DMS 273 (cell line): ENCODE measurements around the gene CACNA1H.
"Not testable (repeated sequence)": the region's sequence is repeated elsewhere in the genome, so short reads cannot be mapped to it uniquely, and the experiment has no call there.

Experiments
- DNase-seq: peaks from one replicate; lab custom pipeline; 2025; ENCODE audit not compliant: unreplicated experiment; lab: John Stamatoyannopoulos, UW

The CACNA1H gene

DNA sequence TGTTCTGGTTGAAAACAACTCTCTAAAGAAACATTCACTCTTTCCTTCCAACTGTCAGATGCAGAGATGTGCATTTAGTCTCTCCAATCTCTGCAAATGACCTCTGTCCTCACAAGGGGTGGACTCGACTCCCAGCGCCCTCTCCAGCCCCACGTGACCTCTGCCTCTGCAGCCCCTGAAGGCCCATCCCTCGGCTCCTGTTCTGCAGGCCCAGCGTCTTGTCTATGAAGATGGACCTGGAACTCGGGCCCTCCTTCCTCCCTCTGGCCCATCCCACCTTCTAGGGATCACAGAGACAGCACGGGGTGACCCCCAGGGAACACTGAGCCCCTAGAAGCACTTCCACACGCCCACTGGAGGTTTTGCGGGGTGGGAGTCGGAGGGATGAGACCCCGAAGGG is 90.5 kb downstream of the CACNA1H start:
- not testable (repeated sequence) for DNase-seq

DNA sequence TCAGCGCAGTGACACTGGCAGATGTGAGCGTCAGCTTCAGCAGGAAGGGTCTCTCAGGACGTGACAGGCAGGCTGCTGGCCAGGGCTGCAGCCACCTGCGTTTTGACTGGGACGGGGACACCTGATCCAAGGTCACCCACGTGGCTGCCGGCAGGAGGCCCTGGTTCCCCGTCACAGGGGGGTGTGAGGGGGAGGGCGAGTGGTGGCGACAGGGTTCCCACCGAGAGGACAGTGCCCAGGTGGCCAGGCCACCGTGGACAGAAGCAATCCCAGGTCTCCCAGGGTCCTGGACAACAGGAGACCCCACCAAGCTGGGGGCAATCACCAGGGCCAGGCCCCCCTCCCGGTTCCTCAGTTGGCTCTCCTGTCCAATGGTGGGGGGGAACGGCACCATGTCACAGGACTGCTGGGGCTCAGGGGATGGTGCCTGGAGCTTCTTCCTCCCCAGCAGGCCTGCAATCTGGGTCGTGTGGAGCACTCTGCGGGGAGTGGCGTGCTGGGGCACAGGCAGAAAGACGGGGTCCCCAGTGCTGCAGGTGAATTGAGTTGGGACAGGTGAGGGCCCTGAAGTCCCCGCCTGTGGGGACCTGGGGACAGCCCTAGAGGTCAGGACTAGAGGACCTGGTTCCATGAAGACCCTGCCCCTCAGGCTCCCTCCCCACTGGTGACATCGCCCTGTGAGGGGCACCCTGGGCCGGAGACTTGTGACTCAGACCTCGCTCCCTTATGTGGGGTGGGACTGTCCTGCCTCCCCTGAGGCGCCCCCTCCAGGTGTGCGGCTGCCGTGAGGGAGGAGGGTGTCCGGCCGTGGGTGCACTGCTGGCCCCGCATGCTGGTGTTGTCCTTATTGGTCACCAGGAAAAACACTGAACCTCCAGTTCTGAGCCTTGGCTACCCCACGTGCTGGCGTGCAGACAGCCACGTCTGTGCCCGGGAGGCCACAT is 91.3 kb downstream of the CACNA1H start:
- not testable (repeated sequence) for DNase-seq

DNA sequence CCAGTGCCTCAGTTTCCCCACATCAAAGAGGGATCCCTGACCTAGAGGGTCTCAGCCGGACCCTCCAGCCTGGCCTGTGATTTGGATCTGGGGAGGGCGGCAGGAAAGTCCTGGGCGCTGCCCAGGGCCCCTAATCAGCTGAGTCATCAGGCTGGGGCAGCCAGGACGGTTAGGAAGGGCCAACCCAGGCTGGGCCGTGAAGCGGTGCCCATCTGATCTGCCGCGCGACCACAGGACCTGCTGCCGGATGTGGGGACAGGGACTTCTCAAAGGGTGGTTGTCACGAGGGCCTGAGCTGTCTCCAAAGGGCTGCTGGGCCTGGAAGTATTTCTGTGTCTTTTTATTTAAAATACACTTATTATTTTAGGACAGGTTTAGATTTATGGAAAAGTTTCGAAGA is 92.0 kb downstream of the CACNA1H start:
- DNase-seq = no peak

DNA sequence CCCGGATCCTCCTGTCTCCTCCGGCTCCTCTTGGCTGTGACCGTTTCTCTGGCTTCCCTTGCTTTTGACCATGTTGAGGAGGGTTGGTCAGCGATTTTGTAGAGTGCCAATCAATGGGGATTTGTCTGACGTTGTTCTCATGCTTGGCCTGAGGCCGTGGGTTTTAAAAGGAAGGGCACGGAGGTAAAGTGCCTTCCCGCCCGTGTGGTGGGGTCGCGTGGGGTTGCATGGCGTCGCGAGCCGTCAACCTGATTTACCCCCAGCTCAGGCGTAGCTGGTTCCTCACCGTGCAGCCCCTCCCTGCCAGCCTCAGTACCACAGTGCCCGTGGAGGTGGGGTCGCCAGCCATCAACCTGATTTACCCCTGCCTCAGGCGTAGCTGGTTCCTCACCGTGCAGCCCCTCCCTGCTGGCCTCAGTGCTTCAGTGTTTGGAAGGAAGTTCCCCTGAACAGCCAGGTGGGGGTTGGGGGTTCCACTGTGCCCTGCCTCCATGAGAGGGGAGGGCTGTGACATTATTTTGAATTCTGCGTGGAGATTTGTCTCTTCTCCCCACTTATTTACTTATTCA is 92.6 kb downstream of the CACNA1H start:
- DNase-seq = no peak

DNA sequence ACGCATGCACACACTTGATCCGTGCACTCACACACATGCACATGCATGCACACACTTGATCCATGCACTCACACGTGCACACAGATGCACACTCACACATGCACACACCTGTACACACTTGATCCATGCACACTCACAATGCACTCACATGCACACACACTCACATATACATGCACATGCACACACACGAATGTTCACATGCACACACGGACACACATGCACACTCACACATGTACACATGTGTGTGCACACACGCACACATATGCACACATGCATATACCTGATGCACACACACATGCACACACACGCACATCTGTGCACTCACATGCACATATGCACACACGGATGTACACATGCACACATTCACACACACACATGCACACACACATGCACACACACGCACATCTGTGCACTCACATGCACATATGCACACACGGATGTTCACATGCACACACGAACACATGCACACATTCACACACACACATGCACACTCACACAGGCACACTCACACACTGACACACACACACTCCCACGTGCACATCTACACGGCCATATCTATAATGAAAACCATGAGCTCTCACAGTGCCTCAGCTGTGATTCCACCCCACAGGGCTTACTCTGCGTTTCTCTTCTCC is 95.1 kb downstream of the CACNA1H start:
- not testable (repeated sequence) for DNase-seq

DNA sequence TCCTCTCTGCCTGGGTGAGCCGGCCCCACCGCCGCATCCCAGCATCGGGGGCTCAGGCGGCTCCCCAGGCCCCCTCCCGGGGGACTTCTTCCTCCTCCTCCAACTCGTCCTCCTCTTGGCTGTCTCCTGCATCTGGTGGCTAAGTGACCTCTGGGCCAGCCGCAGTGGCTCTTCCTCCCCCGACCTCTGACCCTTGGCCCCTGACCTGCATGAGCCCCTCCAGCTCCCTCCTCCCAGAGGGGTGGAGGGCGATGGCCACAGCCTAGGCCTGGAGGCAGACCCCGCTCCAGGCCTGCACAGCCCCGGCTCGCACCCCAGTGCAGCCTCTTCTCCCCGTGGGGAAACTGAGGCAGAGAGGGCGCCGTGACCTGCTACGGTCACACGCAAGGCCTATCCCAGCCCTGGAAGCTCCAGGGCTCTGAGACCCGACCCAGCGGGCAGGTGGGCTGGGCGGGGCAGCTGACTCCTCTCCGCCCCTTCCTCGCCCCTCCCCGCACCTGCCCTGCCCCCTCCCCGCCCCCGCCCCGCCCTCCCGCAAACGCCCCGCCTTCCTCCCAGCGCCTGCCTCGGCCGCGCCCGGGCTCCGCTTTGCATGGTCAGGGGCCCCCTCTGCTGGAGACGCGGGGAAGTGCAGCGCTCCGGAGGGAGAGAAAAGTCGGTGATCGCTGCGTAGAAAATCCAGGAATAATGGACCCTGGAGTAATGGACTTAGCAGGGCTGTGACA is 96.3 kb downstream of the CACNA1H start:
- DNase-seq = not testable (repeated sequence)

DNA sequence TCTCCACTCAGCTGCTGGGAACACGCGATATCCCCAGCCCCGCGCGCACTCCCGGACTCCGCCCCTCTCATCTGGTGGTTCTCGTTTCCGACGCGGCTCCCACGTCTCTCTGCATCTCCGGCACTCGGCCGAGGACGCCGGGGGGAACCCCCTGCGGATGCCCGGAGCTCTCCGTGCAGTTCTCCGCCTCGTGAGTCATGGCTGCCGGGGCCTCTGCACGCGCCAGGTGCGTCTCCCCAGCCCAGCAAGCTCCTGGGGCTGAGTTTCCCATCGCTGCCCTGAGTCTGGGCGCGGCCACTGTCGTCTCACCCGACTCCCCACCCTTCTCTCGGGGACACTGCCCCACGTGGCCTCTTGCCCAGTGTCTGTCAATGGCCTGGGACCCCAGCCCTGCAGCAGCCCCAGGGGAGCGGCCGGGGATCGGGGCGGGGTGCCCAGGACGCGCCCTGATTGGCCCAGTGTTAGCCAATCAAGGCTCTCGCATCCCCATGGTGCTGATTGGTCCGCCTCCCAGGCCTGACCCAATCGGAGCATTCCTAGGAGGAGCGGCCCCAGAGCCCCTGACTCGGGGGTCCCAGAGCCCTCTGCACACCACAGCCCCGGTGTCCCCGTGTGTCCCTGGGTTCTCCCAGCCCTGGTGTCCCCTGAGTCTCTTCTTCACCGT is 100.9 kb downstream of the CACNA1H start:
- DNase-seq = not testable (repeated sequence)

DNA sequence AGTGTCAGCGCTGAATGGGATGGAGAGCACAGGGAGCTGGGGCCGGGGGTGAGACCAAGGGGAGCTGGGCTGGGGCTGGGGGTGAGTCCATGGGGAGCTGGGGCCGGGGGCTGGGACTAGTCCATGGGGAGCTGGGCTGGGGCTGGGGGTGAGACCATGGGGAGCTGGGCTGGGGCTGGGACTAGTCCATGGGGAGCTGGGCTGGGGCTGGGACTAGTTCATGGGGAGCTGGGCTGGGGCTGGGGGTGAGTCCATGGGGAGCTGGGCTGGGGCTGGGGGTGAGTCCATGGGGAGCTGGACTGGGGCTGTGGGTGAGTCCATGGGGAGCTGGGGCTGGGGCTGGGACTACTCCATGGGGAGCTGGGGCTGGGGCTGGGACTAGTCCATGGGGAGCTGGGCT is 101.9 kb downstream of the CACNA1H start:
- not testable (repeated sequence) for DNase-seq

DNA sequence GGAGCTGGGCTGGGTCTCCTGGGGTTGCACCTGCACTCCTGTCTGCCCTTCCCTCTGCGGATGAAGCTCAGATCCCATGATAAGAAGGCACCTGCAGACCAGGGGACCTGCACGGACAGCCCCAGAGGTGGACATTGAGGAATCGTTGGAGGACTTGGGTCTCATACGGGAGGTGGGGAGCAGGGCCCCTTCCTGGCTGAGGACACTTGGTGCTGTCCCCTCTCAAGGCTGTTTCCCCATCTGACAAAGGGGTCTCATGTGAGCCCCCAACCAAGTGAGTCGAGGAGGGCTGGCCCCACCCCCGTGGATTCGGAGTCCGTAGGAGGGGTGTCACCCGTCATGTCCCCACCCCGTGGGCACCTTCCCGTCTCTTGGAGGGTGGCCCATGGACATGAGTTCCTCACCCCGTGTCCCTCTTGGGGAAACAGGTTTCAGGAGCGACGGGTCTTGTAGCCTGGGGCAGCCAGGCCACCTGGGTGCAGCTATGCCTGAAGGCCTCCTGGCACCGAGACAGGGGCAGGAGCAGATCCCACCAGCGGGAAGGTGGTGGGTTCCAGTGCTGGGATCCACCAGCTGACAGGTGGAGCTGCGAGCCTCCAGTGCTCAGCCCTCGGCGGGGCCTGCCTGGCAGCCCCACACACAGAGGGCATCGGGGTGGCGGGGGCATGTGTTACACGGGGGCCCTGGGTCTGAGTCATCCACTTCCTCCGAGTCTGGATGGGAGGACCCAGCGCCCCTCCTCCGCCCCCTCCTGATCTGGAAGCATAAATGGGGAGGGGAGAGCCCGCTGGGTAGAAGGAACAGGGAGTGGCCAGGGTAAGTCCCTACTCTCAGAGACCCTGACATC is 102.6 kb downstream of the CACNA1H start, which contains the start of gene TPSD1:
Gene TPSD1, plus strand, starts transcription at position 794 of the 847 bp plus-strand sequence. CDS start 212 bp downstream, outside the sequence.
- DNase-seq = not testable (repeated sequence)

DNA sequence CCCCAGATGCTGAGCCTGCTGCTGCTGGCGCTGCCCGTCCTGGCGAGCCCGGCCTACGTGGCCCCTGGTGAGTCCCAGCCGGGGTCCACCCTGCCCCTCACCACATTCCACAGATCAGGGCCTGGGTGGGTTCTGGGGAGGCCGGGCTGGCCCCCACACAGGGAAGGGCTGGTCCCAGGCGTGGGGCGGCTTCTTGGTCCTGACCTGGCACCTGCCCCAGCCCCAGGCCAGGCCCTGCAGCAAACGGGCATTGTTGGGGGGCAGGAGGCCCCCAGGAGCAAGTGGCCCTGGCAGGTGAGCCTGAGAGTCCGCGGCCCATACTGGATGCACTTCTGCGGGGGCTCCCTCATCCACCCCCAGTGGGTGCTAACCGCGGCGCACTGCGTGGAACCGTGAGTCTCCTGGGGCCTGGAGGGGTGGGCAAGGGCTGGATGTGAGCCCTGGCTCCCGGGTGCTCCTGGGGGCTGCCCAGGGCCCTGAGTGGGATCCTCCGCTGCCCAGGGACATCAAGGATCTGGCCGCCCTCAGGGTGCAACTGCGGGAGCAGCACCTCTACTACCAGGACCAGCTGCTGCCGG is 103.5 kb downstream of the CACNA1H start:
- not testable (repeated sequence) for DNase-seq

DNA sequence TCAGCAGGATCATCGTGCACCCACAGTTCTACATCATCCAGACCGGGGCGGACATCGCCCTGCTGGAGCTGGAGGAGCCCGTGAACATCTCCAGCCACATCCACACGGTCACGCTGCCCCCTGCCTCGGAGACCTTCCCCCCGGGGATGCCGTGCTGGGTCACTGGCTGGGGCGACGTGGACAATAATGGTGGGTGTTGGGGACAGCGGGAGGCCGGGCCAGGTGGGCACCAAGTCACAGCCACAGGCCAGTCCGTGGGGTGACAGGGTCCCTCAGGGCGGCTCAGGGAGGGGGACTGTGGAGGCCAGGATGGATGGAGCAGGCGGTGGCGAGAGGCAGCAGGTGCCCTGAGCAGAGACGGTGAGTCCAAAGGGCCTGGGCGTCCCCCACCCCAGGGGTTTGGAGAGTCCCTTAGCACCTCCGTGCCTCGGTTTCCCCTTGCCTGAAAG is 104.0 kb downstream of the CACNA1H start:
- DNase-seq = no peak

DNA sequence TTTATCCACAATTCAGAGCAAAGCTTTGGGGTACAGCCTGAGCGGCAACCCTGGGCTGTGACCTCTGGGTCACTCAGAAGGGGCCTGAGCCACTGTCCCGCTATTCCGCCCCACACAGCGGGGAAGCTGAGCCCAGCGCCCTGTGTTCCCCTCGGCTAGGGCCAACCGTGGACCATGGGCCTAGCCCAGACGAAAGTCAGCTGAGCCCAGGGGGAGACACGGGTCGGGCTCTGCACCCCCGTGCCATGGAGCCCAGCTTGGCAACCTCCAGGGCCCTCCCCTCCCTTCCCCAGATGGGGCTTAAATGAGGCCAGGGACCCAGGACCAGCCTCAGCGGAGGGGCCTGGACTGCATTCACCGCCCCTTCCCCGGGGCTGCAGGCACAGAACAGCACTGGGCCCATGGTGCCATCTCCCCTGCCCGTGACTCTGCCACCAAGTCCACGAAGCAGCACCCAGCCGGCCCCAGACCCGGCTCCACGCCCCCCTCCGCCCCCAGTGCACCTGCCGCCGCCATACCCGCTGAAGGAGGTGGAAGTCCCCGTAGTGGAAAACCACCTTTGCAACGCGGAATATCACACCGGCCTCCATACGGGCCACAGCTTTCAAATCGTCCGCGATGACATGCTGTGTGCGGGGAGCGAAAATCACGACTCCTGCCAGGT is 104.8 kb downstream of the CACNA1H start:
- peak; percentile 55 for DNase-seq

DNA sequence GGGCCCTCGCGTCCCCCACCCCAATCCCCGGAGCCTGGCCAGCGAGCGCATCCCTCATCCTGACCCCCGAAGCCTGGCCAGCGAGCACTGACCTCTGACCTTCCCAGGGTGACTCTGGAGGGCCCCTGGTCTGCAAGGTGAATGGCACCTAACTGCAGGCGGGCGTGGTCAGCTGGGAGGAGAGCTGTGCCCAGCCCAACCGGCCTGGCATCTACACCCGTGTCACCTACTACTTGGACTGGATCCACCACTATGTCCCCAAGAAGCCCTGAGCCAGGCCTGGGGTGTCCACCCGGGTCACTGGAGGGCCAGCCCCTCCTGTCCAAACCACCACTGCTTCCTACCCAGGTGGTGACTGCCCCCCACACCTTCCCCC is 105.3 kb downstream of the CACNA1H start:
- DNase-seq = no peak

DNA sequence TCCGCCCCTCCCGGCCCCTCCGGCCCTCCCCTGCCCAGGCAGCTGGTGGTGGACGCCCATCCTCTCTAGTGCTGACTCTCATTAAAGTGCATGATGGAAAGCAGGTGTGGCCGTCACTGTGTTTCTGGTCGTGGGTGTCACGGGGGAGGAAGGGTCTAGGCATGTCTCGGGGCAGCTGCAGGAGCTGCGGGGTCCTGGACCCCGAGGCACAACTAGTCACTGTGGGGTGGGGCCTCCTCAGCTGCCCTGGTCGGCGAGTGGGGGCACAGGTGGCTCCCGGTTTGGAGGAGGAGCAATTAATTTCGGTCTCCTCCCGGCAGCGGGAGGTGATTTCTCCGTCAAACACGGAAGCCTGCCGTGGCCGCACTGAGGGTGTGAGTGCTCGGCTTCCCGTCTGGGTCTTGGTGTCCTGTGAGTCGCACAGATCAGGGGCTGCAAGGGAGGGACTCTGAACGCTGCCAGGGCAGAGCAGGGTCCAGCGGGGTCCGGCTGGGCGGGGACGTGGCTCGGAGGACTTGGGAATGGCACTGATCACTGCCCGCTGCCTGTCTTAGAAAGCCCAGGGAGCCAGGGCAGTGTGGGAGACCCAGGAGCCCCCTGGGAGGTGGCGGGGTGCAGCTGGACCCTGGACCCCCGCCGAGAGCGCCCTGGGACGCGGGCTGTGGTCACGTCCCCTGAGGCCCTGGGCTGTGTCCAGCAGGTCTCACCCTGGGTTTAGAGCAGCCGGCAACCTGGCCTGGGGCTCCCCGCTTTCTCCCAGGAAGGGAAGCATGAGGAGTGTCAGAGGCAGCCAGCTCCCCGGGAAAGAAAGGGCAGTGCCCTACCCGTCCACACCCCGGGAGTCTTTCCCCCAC is 106.2 kb downstream of the CACNA1H start:
- peak; percentile 50 for DNase-seq

DNA sequence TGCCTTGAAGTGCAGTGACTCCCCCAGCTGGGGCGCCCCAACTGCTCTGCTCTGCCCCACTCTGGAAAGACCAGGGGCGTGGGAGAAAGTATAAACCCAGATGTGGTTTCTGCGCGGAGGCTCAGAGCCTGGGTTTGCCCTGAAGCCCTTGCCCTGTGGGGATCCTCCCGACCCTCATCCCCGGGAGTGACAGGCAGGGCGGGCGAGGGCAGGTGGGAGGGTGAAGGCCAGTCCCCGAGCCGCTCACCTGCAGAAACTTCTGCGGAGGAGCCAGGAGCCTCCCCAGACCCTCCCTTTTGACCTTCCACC is 106.8 kb downstream of the CACNA1H start:
- DNase-seq = no peak

DNA sequence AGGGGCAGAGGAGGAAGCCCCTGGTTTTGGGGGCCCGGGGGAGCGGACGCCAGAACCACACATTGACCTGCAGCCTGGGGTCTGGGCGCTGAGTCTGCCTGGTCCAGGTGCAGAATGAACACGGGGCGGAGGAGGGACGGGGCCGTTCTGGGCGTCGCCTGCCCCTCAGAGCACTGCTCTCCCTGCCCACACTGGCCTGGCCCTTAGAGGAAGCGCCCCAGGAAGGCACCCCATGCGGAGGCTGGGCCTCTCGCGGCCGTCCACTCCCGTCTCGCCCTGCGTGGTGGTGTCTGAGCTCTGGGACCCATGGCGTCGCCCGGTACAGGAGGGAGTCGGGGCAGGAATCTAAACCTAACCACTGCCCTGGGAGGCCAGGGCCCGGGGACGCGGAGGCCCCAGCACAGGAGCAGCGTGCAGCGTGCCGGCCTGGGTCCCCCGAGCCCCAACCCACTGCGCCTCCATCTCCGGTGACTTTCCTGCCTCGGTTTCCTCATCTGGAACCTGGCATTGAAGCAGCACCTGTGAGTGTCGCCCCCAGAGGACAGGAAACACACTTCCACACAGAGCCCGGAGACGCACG is 107.3 kb downstream of the CACNA1H start:
- DNase-seq = no peak

DNA sequence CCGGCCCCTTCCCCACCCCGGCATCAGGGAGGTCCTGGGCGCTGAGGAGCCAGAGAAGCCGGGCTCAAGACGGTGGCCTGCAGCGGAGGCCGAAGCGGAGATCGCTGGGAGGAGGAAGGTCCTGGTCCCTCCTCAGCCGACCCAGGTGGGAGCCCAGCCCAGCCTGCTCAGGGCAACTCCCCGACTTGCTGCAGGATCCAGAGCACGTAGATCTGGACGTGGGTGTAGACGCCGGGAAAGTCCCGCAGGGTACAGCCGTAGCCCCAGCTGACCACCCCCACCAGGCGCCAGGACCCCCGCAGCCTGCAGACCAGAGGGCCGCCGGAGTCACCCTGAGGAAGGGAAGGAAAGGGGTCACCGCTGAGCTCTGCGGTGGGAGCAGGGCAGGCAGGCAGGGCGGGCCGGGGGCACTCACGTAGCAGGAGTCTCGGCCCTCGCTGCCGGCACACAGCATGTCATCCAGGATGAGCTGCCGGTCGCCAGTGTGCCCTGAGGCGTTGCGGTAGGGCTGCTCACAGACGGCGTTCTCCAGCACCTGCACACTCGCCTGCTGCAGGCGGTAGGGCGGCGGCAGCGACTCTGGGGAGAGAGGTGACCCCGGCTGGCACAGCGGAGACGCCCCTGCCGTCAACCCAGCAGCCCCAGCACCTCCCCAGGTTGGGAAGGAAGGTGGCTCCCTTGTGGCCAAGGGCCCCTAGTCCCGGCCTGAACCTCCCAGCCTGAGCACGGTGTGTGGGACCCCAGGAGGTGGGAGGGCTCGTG is 108.4 kb downstream of the CACNA1H start:
- peak; percentile 57 for DNase-seq
